Immature natural killer cell (primary cell): Measurements from ENCODE around the gene TMA7. TPM values are rescaled to one million over a fixed set of nuclear protein-coding genes. Genes with fewer than 3 reads are reported as not detected.

Experiments
- DNase-seq, 3 donors: peaks; one replicate each; pipeline ENCODE4 v3.0.0; 2022; ENCODE audit warnings: mixed read lengths in 1 of 3
- H3K27ac Mint-ChIP-seq, 6 donors: one replicate each; pipeline ENCODE4 v1.8.0; 2020; ENCODE audit warnings: mixed read lengths in 6 of 6, mild to moderate bottlenecking in 5 of 6, inconsistent platforms in 4 of 6, moderate library complexity in 3 of 6
- H3K27me3 Mint-ChIP-seq, 3 donors: one replicate each; pipeline ENCODE4 v1.8.0; 2020 to 2021; ENCODE audit warnings: low read depth in 3 of 3, mild to moderate bottlenecking in 3 of 3, mixed read lengths in 3 of 3, moderate library complexity in 3 of 3, inconsistent platforms in 1 of 3
- H3K36me3 Mint-ChIP-seq, 3 donors: one replicate each; pipeline ENCODE4 v1.8.0; 2020; ENCODE audit warnings: mixed read lengths in 3 of 3, inconsistent platforms in 2 of 3, mild to moderate bottlenecking in 2 of 3
- H3K4me1 Mint-ChIP-seq, 2 donors: one replicate each; pipeline ENCODE4 v1.8.0; 2020; ENCODE audit warnings: inconsistent platforms in 2 of 2, mild to moderate bottlenecking in 2 of 2, mixed read lengths in 2 of 2, moderate library complexity in 1 of 2
- H3K4me3 Mint-ChIP-seq, 5 donors: one replicate each; pipeline ENCODE4 v1.8.0; 2020; ENCODE audit warnings: mild to moderate bottlenecking in 5 of 5, mixed read lengths in 5 of 5, inconsistent platforms in 3 of 5, moderate library complexity in 3 of 5
- H3K9me3 Mint-ChIP-seq, 6 donors: one replicate each; pipeline ENCODE4 v1.8.0; 2020; ENCODE audit warnings: mild to moderate bottlenecking in 6 of 6, mixed read lengths in 6 of 6, inconsistent platforms in 4 of 6, moderate library complexity in 3 of 6
- polyA plus RNA-seq, 3 donors: library from polyadenylated mRNA; unstranded; fragments of 300-500 nt; fragmentation: Illumina TruSeq; gene quantifications; one replicate each; pipeline ENCODE4 v1.2.3, GENCODE V29; 2021

TMA7 gene
- polyA plus RNA-seq, 3 donors from 2014 or later = 593 to 1,259 (median 677) TPM

GRCh38 chr3:48423241-48423882 lies 16.7 kb upstream of the TMA7 start:
- no peak for DNase-seq
- H3K9me3 Mint-ChIP-seq = no peaks in the 10 kb centered on the region
- H3K36me3 Mint-ChIP-seq = no peaks in the 10 kb centered on the region
- peaks cover 3 to 5% (median 4%) of the 10 kb centered on the region in 3 donors for H3K27me3 Mint-ChIP-seq
- no peak overlapping the region for H3K4me3 Mint-ChIP-seq
- peaks cover 0 to 3% of the 10 kb centered on the region in 2 donors for H3K4me1 Mint-ChIP-seq
- no peak overlapping the region for H3K27ac Mint-ChIP-seq

GRCh38 chr3:48423883-48424695 lies 16.0 kb upstream of the TMA7 start:
- Mint-ChIP-seq H3K9me3 (no peaks in the 10 kb centered on the region), H3K4me1 (peaks cover 0 to 3% of the 10 kb centered on the region in 2 donors), H3K4me3 (no peak overlapping the region), H3K27ac (no peak overlapping the region), H3K36me3 (no peaks in the 10 kb centered on the region), H3K27me3 (peaks cover 3 to 4% (median 4%) of the 10 kb centered on the region in 3 donors)
- no peak for DNase-seq

- peaks cover 3 to 4% (median 4%) of the 10 kb centered on the region in 3 donors for H3K27me3 Mint-ChIP-seq
- H3K36me3 Mint-ChIP-seq = no peaks in the 10 kb centered on the region
- H3K27ac Mint-ChIP-seq = peak overlapping the region in 1 of 6 donors; percentile 5
- no peak for DNase-seq
- no peaks in the 10 kb centered on the region for H3K9me3 Mint-ChIP-seq
- peaks cover 0 to 10% of the 10 kb centered on the region in 2 donors for H3K4me1 Mint-ChIP-seq
- H3K4me3 Mint-ChIP-seq = no peak overlapping the region
Observed at GRCh38 chr3:48425281-48425812, 14.7 kb upstream of the TMA7 start.

GRCh38 chr3:48426401-48426909 lies 13.6 kb upstream of the TMA7 start:
- DNase-seq = no peak
- Mint-ChIP-seq H3K27me3 (peaks cover 3 to 4% (median 4%) of the 10 kb centered on the region in 3 donors), H3K4me1 (peaks cover 0 to 15% of the 10 kb centered on the region in 2 donors), H3K36me3 (no peaks in the 10 kb centered on the region), H3K9me3 (no peaks in the 10 kb centered on the region), H3K4me3 (no peak overlapping the region), H3K27ac (no peak overlapping the region)

- peaks cover 3 to 4% (median 4%) of the 10 kb centered on the region in 3 donors for H3K27me3 Mint-ChIP-seq
- H3K36me3 Mint-ChIP-seq = peaks cover 0 to 3% (median 0%) of the 10 kb centered on the region in 3 donors
- H3K4me3 Mint-ChIP-seq = peak overlapping the region; percentile 4 to 61 (median 33)
- H3K27ac Mint-ChIP-seq = peak overlapping the region in 1 of 6 donors; percentile 19
- no peak for DNase-seq
- peaks cover under 1 to 15% of the 10 kb centered on the region in 2 donors for H3K4me1 Mint-ChIP-seq
- no peaks in the 10 kb centered on the region for H3K9me3 Mint-ChIP-seq
Observed at GRCh38 chr3:48426944-48427629, 13.0 kb upstream of the TMA7 start.

GRCh38 chr3:48427630-48427962 lies 12.5 kb upstream of the TMA7 start:
- H3K36me3 Mint-ChIP-seq = peaks cover 0 to 7% (median 0%) of the 10 kb centered on the region in 3 donors
- peaks cover 5 to 17% of the 10 kb centered on the region in 2 donors for H3K4me1 Mint-ChIP-seq
- H3K27me3 Mint-ChIP-seq = peaks cover 3 to 4% (median 4%) of the 10 kb centered on the region in 3 donors
- peak overlapping the region; percentile 53 to 70 (median 63) for H3K4me3 Mint-ChIP-seq
- no peaks in the 10 kb centered on the region for H3K9me3 Mint-ChIP-seq
- DNase-seq = no peak
- H3K27ac Mint-ChIP-seq = no peak overlapping the region

GRCh38 chr3:48428088-48428571 lies 11.9 kb upstream of the TMA7 start:
- H3K27ac Mint-ChIP-seq = peak overlapping the region in 2 of 6 donors; percentile 34 to 35
- no peaks in the 10 kb centered on the region for H3K9me3 Mint-ChIP-seq
- no peak for DNase-seq
- peaks cover 5 to 17% of the 10 kb centered on the region in 2 donors for H3K4me1 Mint-ChIP-seq
- H3K27me3 Mint-ChIP-seq = peaks cover 2 to 4% (median 3%) of the 10 kb centered on the region in 3 donors
- H3K36me3 Mint-ChIP-seq = peaks cover 0 to 7% (median 0%) of the 10 kb centered on the region in 3 donors
- H3K4me3 Mint-ChIP-seq = peak overlapping the region; percentile 53 to 70 (median 63)

- peaks cover 5 to 17% of the 10 kb centered on the region in 2 donors for H3K4me1 Mint-ChIP-seq
- peak overlapping the region; percentile 53 to 70 (median 63) for H3K4me3 Mint-ChIP-seq
- DNase-seq = no peak
Observed at GRCh38 chr3:48428572-48429316, 11.3 kb upstream of the TMA7 start.

GRCh38 chr3:48429317-48429959 lies 10.6 kb upstream of the TMA7 start:
- DNase-seq = peak; percentile 48 to 58 (median 48)
- Mint-ChIP-seq H3K27ac (peak overlapping the region in 2 of 6 donors; percentile 24 to 34), H3K36me3 (peaks cover 0 to 7% (median 0%) of the 10 kb centered on the region in 3 donors), H3K27me3 (peaks cover 2 to 4% (median 3%) of the 10 kb centered on the region in 3 donors), H3K9me3 (no peaks in the 10 kb centered on the region), H3K4me3 (peak overlapping the region; percentile 63 to 83 (median 76)), H3K4me1 (peaks cover 11 to 20% of the 10 kb centered on the region in 2 donors)

More at GRCh38 chr3:48428572-48429316, 11.3 kb upstream of the TMA7 start:
- H3K27me3 Mint-ChIP-seq = peaks cover 2 to 4% (median 3%) of the 10 kb centered on the region in 3 donors
- H3K27ac Mint-ChIP-seq = peak overlapping the region in 1 of 6 donors; percentile 34
- peaks cover 0 to 7% (median 0%) of the 10 kb centered on the region in 3 donors for H3K36me3 Mint-ChIP-seq
- no peaks in the 10 kb centered on the region for H3K9me3 Mint-ChIP-seq

GRCh38 chr3:48429960-48430707 lies 9.9 kb upstream of the TMA7 start, which contains the start of gene PLXNB1:
Gene PLXNB1, minus strand, starts transcription at chr3:48430086. Its CDS starts 5,475 bp downstream, at chr3:48424611.
- Mint-ChIP-seq H3K27ac (peak within 1 kb of the TSS in 5 of 6 donors; percentile 24 to 83 (median 34)), H3K4me1 (peaks cover 13 to 22% of the 10 kb centered on the region in 2 donors), H3K36me3 (peaks cover 0 to 7% (median 0%) of the 10 kb centered on the region in 3 donors), H3K4me3 (peak within 1 kb of the TSS; percentile 63 to 83 (median 76)), H3K27me3 (peaks cover 2 to 4% (median 3%) of the 10 kb centered on the region in 3 donors), H3K9me3 (no peaks in the 10 kb centered on the region)
- DNase-seq = no peak

- peak overlapping the region; percentile 63 to 83 (median 76) for H3K4me3 Mint-ChIP-seq
Observed at GRCh38 chr3:48430708-48431101, 9.4 kb upstream of the TMA7 start.

More at GRCh38 chr3:48430708-48431101, 9.4 kb upstream of the TMA7 start:
- Mint-ChIP-seq H3K27me3 (peaks cover 2 to 4% (median 3%) of the 10 kb centered on the region in 3 donors), H3K27ac (peak overlapping the region in 3 of 6 donors; percentile 20 to 40 (median 34)), H3K4me1 (peaks cover 13 to 24% of the 10 kb centered on the region in 2 donors), H3K9me3 (no peaks in the 10 kb centered on the region), H3K36me3 (peaks cover 0 to 7% (median 0%) of the 10 kb centered on the region in 3 donors)
- DNase-seq = no peak
